Esophagus squamous epithelium (tissue), 5 donors: ENCODE results near the gene RANBP9. TPM values are rescaled to one million over a fixed set of nuclear protein-coding genes. Genes with fewer than 3 reads are reported as not detected.

Experiments used
- DNase-seq: peaks from one replicate; lab custom pipeline; 2025; lab: John Stamatoyannopoulos, UW
- H3K27ac ChIP-seq, 4 donors: fragments of 200-600 bp; sonication (generic); one replicate each; pipeline ENCODE4 v1.5.1; 2016 to 2019; ENCODE audit warnings: mild to moderate bottlenecking in 1 of 4
- H3K27me3 ChIP-seq, 4 donors: fragments of 200-600 bp; sonication (generic); 1 replicate in 3 of 4; 2 replicates in 1 of 4; pipeline versions ENCODE4 v1.5.1 to v1.6.0; 2017 to 2021; ENCODE audit warnings: antibody characterized with exemption in 1 of 4
- H3K36me3 ChIP-seq, 3 donors: fragments of 200-600 bp; sonication (generic); one replicate each; pipeline ENCODE4 v1.5.1; 2016 to 2019
- H3K4me1 ChIP-seq, 3 donors: fragments of 200-600 bp; sonication (generic); one replicate each; pipeline ENCODE4 v1.5.1; 2017 to 2019
- H3K4me3 ChIP-seq, 4 donors: fragments of 200-600 bp; sonication (generic); 1 replicate in 3 of 4; 2 replicates in 1 of 4; pipeline ENCODE4 v1.5.1; 2016 to 2019; ENCODE audit warnings: mild to moderate bottlenecking in 2 of 4, moderate library complexity in 1 of 4
- H3K9me3 ChIP-seq, 3 donors: fragments of 200-600 bp; sonication (generic); one replicate each; pipeline ENCODE4 v1.5.1; 2016 to 2019
- POLR2A ChIP-seq, 4 donors: fragments of 450-650 bp; IDR thresholded peaks; one replicate each; pipeline ENCODE4 v1.6.1; 2017; ENCODE audit warnings: antibody characterized with exemption in 4 of 4, mild to moderate bottlenecking in 4 of 4, moderate library complexity in 3 of 4
- WGBS, 2 donors: methylation state at CpG; one replicate each; pipeline ENCODE4 v1.1.5; 2018; 5-methylcytosine and 5-hydroxymethylcytosine counted together
- intact Hi-C: fragments of 100-400 bp; cut with DNase I; formaldehyde crosslinking; loops from one replicate; pipeline ENCODE4 v1.15.0; 2022
- total RNA-seq, 4 donors: library from RNA; depleted of rRNA; stranded (reverse); fragments of >200 nt; gene quantifications; one replicate each; pipeline ENCODE4 v1.1.0, GENCODE V29; 2016
- TF ChIP-seq, protein P1 (sequence below), 6 experiments: fragments of 450-650 bp in 4 of 6; fragments of 200-600 bp in 2 of 6; sonication (generic) in 2 of 6; IDR thresholded peaks; one replicate each; pipeline ENCODE4 v1.5.1; 2016 to 2019; ENCODE audit warnings: antibody characterized with exemption in 6 of 6, mild to moderate bottlenecking in 4 of 6, moderate library complexity in 4 of 6
- donor health status: DM: yes; HTN: yes; CAD: no.

The RANBP9 gene
- total RNA-seq, 4 donors from 2014 or later, result 32.9 to 69.6 (median 63.3) TPM

DNA sequence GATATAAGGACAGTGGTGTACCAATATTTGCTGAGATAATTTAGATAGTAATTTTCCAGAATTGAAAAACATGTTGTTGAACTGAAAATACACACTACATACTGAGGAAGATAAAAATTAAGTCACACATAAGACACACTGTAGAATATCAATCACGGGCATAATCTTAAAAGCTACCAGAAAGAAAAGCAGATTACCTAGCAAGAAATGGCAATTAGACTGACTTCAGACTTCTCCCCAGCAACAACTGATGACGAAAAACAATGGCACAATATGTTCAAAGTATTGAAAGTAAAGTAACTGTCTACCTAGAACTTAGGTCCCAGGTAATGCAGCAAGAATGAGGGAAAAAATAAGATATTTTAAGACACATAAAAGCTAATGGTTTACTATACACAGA is 50.0 kb downstream of the RANBP9 start:
- DNase-seq, result no peak
- 74 to 97% methylated on average over 2 of the region's 2 CpGs for WGBS, 2 donors
- Histone ChIP-seq H3K4me1 (peaks cover 0 to 77% (median 16%) of the 10 kb centered on the region in 3 donors), H3K36me3 (peaks cover 0 to 4% (median 0%) of the 10 kb centered on the region in 3 donors), H3K4me3 (no peak overlapping the region), H3K27ac (no peak overlapping the region), H3K9me3 (no peaks in the 10 kb centered on the region), H3K27me3 (no peaks in the 10 kb centered on the region)
- intact Hi-C loops, result no loop called here
- TF ChIP-seq, protein P1, sequence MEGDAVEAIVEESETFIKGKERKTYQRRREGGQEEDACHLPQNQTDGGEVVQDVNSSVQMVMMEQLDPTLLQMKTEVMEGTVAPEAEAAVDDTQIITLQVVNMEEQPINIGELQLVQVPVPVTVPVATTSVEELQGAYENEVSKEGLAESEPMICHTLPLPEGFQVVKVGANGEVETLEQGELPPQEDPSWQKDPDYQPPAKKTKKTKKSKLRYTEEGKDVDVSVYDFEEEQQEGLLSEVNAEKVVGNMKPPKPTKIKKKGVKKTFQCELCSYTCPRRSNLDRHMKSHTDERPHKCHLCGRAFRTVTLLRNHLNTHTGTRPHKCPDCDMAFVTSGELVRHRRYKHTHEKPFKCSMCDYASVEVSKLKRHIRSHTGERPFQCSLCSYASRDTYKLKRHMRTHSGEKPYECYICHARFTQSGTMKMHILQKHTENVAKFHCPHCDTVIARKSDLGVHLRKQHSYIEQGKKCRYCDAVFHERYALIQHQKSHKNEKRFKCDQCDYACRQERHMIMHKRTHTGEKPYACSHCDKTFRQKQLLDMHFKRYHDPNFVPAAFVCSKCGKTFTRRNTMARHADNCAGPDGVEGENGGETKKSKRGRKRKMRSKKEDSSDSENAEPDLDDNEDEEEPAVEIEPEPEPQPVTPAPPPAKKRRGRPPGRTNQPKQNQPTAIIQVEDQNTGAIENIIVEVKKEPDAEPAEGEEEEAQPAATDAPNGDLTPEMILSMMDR (IDR thresholded peaks at IDR 0.05), result no peak
- no peak for TF ChIP-seq POLR2A (IDR thresholded peaks at IDR 0.05)

DNA sequence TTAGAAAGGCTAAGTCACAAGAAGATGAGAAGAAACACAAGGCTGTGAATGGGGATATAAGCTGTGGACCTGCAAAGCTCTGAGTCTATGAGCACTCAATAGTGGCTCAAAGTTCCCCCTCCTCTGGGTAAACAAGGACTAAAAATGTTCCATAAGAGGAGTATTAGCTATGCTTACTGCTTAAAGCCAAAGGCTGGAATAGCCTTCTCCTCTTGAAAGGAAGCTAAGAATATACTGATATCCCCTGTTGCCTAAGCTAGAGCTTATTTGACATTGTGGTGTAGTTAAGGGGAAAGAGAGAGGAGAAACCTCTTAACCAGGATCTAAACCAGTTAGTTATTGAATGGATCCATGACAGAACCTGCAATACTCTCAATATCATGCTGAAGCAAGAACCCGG is 50.7 kb downstream of the RANBP9 start:
- no peak for DNase-seq
- no peak overlapping the region for H3K27ac ChIP-seq
- H3K4me3 ChIP-seq, result no peak overlapping the region
- TF ChIP-seq, protein P1 (IDR thresholded peaks at IDR 0.05), result no peak
- no peak for TF ChIP-seq POLR2A (IDR thresholded peaks at IDR 0.05)
- peaks cover 0 to 69% (median 16%) of the 10 kb centered on the region in 3 donors for H3K4me1 ChIP-seq
- H3K9me3 ChIP-seq, result no peaks in the 10 kb centered on the region
- WGBS, 2 donors, result 90 to 96% methylated on average over 1 of the region's 1 CpG
- H3K27me3 ChIP-seq, result no peaks in the 10 kb centered on the region
- intact Hi-C loops, result no loop called here
- peaks cover 0 to 12% (median 0%) of the 10 kb centered on the region in 3 donors for H3K36me3 ChIP-seq

GRCh38 chr6:13660273-13660672 is 51.4 kb downstream of the RANBP9 start:
- TF ChIP-seq POLR2A (IDR thresholded peaks at IDR 0.05), result no peak
- TF ChIP-seq, protein P1 (IDR thresholded peaks at IDR 0.05), result no peak
- WGBS, 2 donors, result 92 to 95% methylated on average over 1 of the region's 1 CpG
- Histone ChIP-seq H3K27me3 (no peaks in the 10 kb centered on the region), H3K36me3 (peaks cover 0 to 18% (median 0%) of the 10 kb centered on the region in 3 donors), H3K9me3 (no peaks in the 10 kb centered on the region), H3K4me1 (peaks cover 0 to 63% (median 16%) of the 10 kb centered on the region in 3 donors), H3K4me3 (no peak overlapping the region), H3K27ac (no peak overlapping the region)
- no peak for DNase-seq
- intact Hi-C loops, result no loop called here

DNA sequence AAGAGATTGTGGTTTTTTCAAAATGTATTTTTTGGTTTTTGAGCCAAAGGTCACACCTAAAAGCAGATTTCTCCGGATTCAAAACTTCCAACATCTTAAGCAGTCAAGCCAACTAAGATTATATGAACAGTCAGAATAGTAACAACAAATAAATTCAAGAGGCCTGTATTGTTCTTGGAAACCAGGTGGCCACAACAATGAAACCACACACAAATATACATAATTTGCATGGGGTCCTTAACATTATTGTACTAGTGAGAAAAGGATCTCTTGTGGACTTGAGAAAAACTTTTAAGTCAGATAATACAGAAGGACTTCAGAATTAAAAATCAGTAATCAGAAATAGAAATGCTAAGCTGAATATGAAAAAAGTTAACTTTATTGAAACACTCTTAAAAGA is 55.9 kb downstream of the RANBP9 start:
- intact Hi-C loops, result no loop called here
- H3K9me3 ChIP-seq, result no peaks in the 10 kb centered on the region
- no peak for TF ChIP-seq POLR2A (IDR thresholded peaks at IDR 0.05)
- TF ChIP-seq, protein P1 (IDR thresholded peaks at IDR 0.05), result no peak
- WGBS, 2 donors, result 81 to 90% methylated on average over 1 of the region's 1 CpG
- peaks cover 0 to 49% (median 0%) of the 10 kb centered on the region in 3 donors for H3K36me3 ChIP-seq
- no peak overlapping the region for H3K4me3 ChIP-seq
- H3K4me1 ChIP-seq, result peaks cover 0 to 24% (median 8%) of the 10 kb centered on the region in 3 donors
- H3K27ac ChIP-seq, result no peak overlapping the region
- no peak for DNase-seq
- H3K27me3 ChIP-seq, result no peaks in the 10 kb centered on the region

DNA sequence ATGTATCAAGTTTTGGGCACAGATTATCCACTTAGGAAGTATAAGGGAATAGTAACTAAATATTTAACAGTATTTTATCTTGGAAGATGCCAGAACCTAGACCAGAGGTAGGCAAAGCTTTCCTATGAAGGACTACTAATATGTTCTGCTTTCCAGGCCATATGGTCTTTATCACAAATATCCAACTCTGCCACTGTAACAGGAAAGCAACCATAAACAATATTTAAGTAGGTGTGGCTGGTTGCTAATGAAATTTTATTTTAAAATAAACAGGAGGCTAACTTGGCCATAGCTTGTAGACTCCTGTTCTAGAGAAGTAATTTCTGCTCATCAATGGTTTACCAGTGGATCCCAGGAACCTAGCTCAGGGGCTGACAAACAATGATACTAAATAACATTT is 57.1 kb downstream of the RANBP9 start:
- no peak for DNase-seq
- Histone ChIP-seq H3K4me1 (peaks cover 0 to 14% (median 0%) of the 10 kb centered on the region in 3 donors), H3K27ac (no peak overlapping the region), H3K9me3 (no peaks in the 10 kb centered on the region), H3K4me3 (no peak overlapping the region), H3K36me3 (peaks cover 0 to 57% (median 0%) of the 10 kb centered on the region in 3 donors), H3K27me3 (no peaks in the 10 kb centered on the region)
- intact Hi-C loops, result no loop called here
- no peak for TF ChIP-seq POLR2A (IDR thresholded peaks at IDR 0.05)
- TF ChIP-seq, protein P1 (IDR thresholded peaks at IDR 0.05), result no peak
